Endothelial cell of umbilical vein (primary cell): ENCODE results near the gene KANSL1L.

Experiments
- GATA2 ChIP-seq: IDR thresholded peaks from 2 replicates; pipeline ENCODE4 v1.7.0; 2011; ENCODE audit warnings: low read depth, mild to moderate bottlenecking, moderate library complexity, mixed read lengths, low read length; ENCODE audit not compliant: insufficient read length, insufficient read depth
- POLR2A ChIP-seq: IDR thresholded peaks from 2 replicates; pipeline ENCODE4 v1.6.1; 2012; ENCODE audit warnings: low read depth, mild to moderate bottlenecking, control low read depth, low read length
- TF ChIP-seq, protein P1 (sequence below), 2 donors: IDR thresholded peaks; 1 replicate in 1 of 2; 2 replicates in 1 of 2; pipeline ENCODE4 v1.5.1; 2011; ENCODE audit warnings: low read length in 2 of 2, mild to moderate bottlenecking in 2 of 2, moderate library complexity in 2 of 2, control low read depth in 1 of 2, inconsistent platforms in 1 of 2, low read depth in 1 of 2; ENCODE audit not compliant: insufficient read depth in 1 of 2; ENCODE audit errors: extremely low read depth in 1 of 2

DNA sequence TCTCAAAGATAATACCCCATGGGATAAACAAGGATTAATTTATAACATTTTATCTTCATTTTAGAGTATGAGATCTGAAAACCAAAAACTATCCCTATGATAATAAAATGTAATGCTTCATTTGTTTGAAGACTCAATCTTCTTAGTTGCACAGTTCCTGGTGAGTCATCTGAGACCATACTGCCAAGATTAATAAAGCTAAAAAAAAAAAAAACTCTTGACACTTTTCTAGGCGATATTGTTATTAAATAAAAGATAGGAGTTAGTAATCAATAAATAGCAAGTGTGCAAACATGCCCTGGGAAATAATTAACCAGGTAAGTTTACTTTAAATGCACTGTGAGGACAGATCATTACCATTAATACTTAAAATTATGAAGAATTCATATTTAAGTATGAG, 84.9 kb downstream of the KANSL1L start:
- TF ChIP-seq POLR2A (no peak), GATA2 (no peak)
- TF ChIP-seq, protein P1, sequence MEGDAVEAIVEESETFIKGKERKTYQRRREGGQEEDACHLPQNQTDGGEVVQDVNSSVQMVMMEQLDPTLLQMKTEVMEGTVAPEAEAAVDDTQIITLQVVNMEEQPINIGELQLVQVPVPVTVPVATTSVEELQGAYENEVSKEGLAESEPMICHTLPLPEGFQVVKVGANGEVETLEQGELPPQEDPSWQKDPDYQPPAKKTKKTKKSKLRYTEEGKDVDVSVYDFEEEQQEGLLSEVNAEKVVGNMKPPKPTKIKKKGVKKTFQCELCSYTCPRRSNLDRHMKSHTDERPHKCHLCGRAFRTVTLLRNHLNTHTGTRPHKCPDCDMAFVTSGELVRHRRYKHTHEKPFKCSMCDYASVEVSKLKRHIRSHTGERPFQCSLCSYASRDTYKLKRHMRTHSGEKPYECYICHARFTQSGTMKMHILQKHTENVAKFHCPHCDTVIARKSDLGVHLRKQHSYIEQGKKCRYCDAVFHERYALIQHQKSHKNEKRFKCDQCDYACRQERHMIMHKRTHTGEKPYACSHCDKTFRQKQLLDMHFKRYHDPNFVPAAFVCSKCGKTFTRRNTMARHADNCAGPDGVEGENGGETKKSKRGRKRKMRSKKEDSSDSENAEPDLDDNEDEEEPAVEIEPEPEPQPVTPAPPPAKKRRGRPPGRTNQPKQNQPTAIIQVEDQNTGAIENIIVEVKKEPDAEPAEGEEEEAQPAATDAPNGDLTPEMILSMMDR (IDR thresholded peaks at IDR 0.05; ENCODE audit: extremely low read depth in 1 of 2, insufficient read depth in 1 of 2, low read depth in 1 of 2, low read length in 2 of 2), result no peak
